Neuronal stem cell (in vitro differentiated cells): ENCODE results near the gene JAM2.

Source experiments
- DNase-seq: peaks from one replicate; pipeline ENCODE4 v3.0.0-alpha.2; 2013; ENCODE audit warnings: low spot score
- H2AFZ ChIP-seq: one replicate; pipeline ENCODE4 v1.6.1; 2013; ENCODE audit warnings: mild to moderate bottlenecking, low read length, inconsistent platforms
- H2AK5ac ChIP-seq: 2 replicates; pipeline ENCODE4 v1.6.1; 2013; ENCODE audit warnings: low read depth, mild to moderate bottlenecking, inconsistent platforms, low read length, moderate library complexity, mixed read lengths
- H2BK120ac ChIP-seq: 2 replicates; pipeline ENCODE4 v1.6.1; 2013; ENCODE audit warnings: low read depth, mild to moderate bottlenecking, inconsistent platforms, low read length, moderate library complexity, mixed read lengths
- H2BK12ac ChIP-seq: one replicate; pipeline ENCODE4 v1.6.1; 2013; ENCODE audit warnings: low read length, inconsistent platforms
- H2BK15ac ChIP-seq: 2 replicates; pipeline ENCODE4 v1.6.1; 2013; ENCODE audit warnings: mild to moderate bottlenecking, low read length, inconsistent platforms, mixed read lengths
- H2BK5ac ChIP-seq: one replicate; pipeline ENCODE4 v1.6.1; 2013; ENCODE audit warnings: inconsistent platforms, mild to moderate bottlenecking, low read length, moderate library complexity
- H3K14ac ChIP-seq: one replicate; pipeline ENCODE4 v1.6.1; 2013; ENCODE audit warnings: low read length, inconsistent platforms
- H3K18ac ChIP-seq: 2 replicates; pipeline ENCODE4 v1.6.1; 2013; ENCODE audit warnings: low read length, inconsistent platforms
- H3K23ac ChIP-seq: 2 replicates; pipeline ENCODE4 v1.6.1; 2013; ENCODE audit warnings: low read depth, mild to moderate bottlenecking, mixed read lengths, low read length, inconsistent platforms; ENCODE audit not compliant: poor library complexity
- H3K27ac ChIP-seq: replicated peaks from 3 replicates; pipeline ENCODE4 v1.5.1; 2013; ENCODE audit warnings: low read length, inconsistent platforms
- H3K27me3 ChIP-seq, 3 experiments: 2 replicates each; pipeline ENCODE4 v1.6.1; 2013; ENCODE audit warnings: low read length in 3 of 3, mild to moderate bottlenecking in 2 of 3, inconsistent platforms in 1 of 3, low read depth in 1 of 3, mixed read lengths in 1 of 3, moderate library complexity in 1 of 3; ENCODE audit not compliant: control insufficient read depth in 3 of 3, insufficient read depth in 3 of 3
- H3K36me3 ChIP-seq, 2 donors: replicated peaks in 1 of 2; 2 replicates each; pipeline ENCODE4 v1.6.1; 2013; ENCODE audit warnings: low read length in 2 of 2; ENCODE audit not compliant: control insufficient read depth in 2 of 2, insufficient read depth in 2 of 2
- H3K4ac ChIP-seq: 2 replicates; pipeline ENCODE4 v1.6.1; 2013; ENCODE audit warnings: inconsistent platforms, mild to moderate bottlenecking, low read length, moderate library complexity
- H3K4me1 ChIP-seq, 2 donors: 1 replicate in 1 of 2; 2 replicates in 1 of 2; pipeline ENCODE4 v1.6.1; 2013; ENCODE audit warnings: low read length in 2 of 2, low read depth in 1 of 2; ENCODE audit not compliant: control insufficient read depth in 2 of 2, insufficient read depth in 1 of 2
- H3K4me2 ChIP-seq: one replicate; pipeline ENCODE4 v1.6.1; 2013; ENCODE audit warnings: mild to moderate bottlenecking, low read length, inconsistent platforms; ENCODE audit not compliant: insufficient read depth, poor library complexity, severe bottlenecking
- H3K4me3 ChIP-seq, 2 donors: 2 replicates each; pipeline ENCODE4 v1.5.1; 2013; ENCODE audit warnings: low read length in 2 of 2, mild to moderate bottlenecking in 2 of 2, inconsistent platforms in 1 of 2, moderate library complexity in 1 of 2
- H3K79me1 ChIP-seq: one replicate; pipeline ENCODE4 v1.6.1; 2013; ENCODE audit warnings: low read depth, mild to moderate bottlenecking, inconsistent platforms, low read length, moderate library complexity
- H3K9ac ChIP-seq: one replicate; pipeline ENCODE4 v1.6.1; 2013; ENCODE audit warnings: mild to moderate bottlenecking, low read depth, low read length, inconsistent platforms; ENCODE audit not compliant: poor library complexity
- H3K9me3 ChIP-seq, 2 donors: replicated peaks in 1 of 2; 2 replicates each; pipeline versions ENCODE3 to v1.6.1; 2013; ENCODE audit warnings: low read length in 2 of 2, mild to moderate bottlenecking in 2 of 2, inconsistent platforms in 1 of 2, low read depth in 1 of 2, mixed read lengths in 1 of 2, moderate library complexity in 1 of 2; ENCODE audit not compliant: control insufficient read depth in 2 of 2, insufficient read depth in 1 of 2
- H4K8ac ChIP-seq: one replicate; pipeline ENCODE4 v1.6.1; 2013; ENCODE audit warnings: low read depth, mild to moderate bottlenecking, inconsistent platforms, low read length, moderate library complexity
- H4K91ac ChIP-seq: one replicate; pipeline ENCODE4 v1.6.1; 2013; ENCODE audit warnings: low read length, low read depth, mild to moderate bottlenecking, inconsistent platforms; ENCODE audit not compliant: poor library complexity
- WGBS, 2 donors: extraction: QIAGEN DNeasy Blood & Tissue Kit; methylation state at CpG; one replicate each; pipeline ENCODE4 v1.1.7; 2013; ENCODE audit warnings: missing lambda C conversion rate in 2 of 2, mixed read lengths in 1 of 2; ENCODE audit not compliant: insufficient read length in 2 of 2, insufficient replicate concordance in 1 of 2; ENCODE audit errors: extremely low coverage in 2 of 2; 5-methylcytosine and 5-hydroxymethylcytosine counted together

Gene JAM2

GRCh38 chr21:25700741-25701140, 61.7 kb downstream of the JAM2 start:
- H3K9me3 ChIP-seq = no peaks in the 10 kb centered on the region
- H2BK120ac ChIP-seq = no peak overlapping the region
- H3K36me3 ChIP-seq = peaks cover 0 to 86% of the 10 kb centered on the region in 2 donors
- H3K4me2 ChIP-seq = no peak overlapping the region
- H3K18ac ChIP-seq = no peak overlapping the region
- no peak overlapping the region for H3K23ac ChIP-seq
- H2AK5ac ChIP-seq = no peak overlapping the region
- WGBS, 2 donors = no CpG with 5 or more reads among the region's 1 CpG
- H3K4ac ChIP-seq = no peak overlapping the region
- H3K9ac ChIP-seq = no peak overlapping the region
- H3K27ac ChIP-seq = no peak overlapping the region
- H4K8ac ChIP-seq = no peak overlapping the region
- no peaks in the 10 kb centered on the region for H3K27me3 ChIP-seq
- H2BK5ac ChIP-seq = no peak overlapping the region
- no peak overlapping the region for H2BK12ac ChIP-seq
- DNase-seq = no peak
- H2AFZ ChIP-seq = no peak overlapping the region
- H4K91ac ChIP-seq = no peak overlapping the region
- H3K4me1 ChIP-seq = no peaks in the 10 kb centered on the region
- no peak overlapping the region for H3K14ac ChIP-seq
- H3K4me3 ChIP-seq = no peak overlapping the region
- H3K79me1 ChIP-seq = no peaks in the 10 kb centered on the region
- H2BK15ac ChIP-seq = no peak overlapping the region

GRCh38 chr21:25701529-25701928, 62.5 kb downstream of the JAM2 start:
- no peak overlapping the region for H3K23ac ChIP-seq
- H3K14ac ChIP-seq = no peak overlapping the region
- H3K36me3 ChIP-seq = peaks cover 0 to 89% of the 10 kb centered on the region in 2 donors
- no peak overlapping the region for H2BK15ac ChIP-seq
- H3K27ac ChIP-seq = no peak overlapping the region
- H4K91ac ChIP-seq = no peak overlapping the region
- no peak for DNase-seq
- H2BK12ac ChIP-seq = no peak overlapping the region
- no peak overlapping the region for H2BK5ac ChIP-seq
- no peaks in the 10 kb centered on the region for H3K79me1 ChIP-seq
- no peaks in the 10 kb centered on the region for H3K9me3 ChIP-seq
- WGBS, 2 donors = no CpG with 5 or more reads among the region's 4 CpGs
- no peak overlapping the region for H3K4ac ChIP-seq
- H4K8ac ChIP-seq = no peak overlapping the region
- no peak overlapping the region for H2AFZ ChIP-seq
- H2BK120ac ChIP-seq = no peak overlapping the region
- H3K9ac ChIP-seq = no peak overlapping the region
- H2AK5ac ChIP-seq = no peak overlapping the region
- H3K18ac ChIP-seq = no peak overlapping the region
- no peaks in the 10 kb centered on the region for H3K27me3 ChIP-seq
- no peak overlapping the region for H3K4me2 ChIP-seq
- no peaks in the 10 kb centered on the region for H3K4me1 ChIP-seq
- H3K4me3 ChIP-seq = no peak overlapping the region

GRCh38 chr21:25708467-25709065, 69.5 kb downstream of the JAM2 start:
- Histone ChIP-seq H3K9me3 (no peaks in the 10 kb centered on the region), H2BK15ac (no peak overlapping the region), H3K23ac (no peak overlapping the region), H3K4me3 (no peak overlapping the region), H3K14ac (no peak overlapping the region), H4K8ac (no peak overlapping the region), H4K91ac (no peak overlapping the region), H3K27ac (no peak overlapping the region), H3K18ac (no peak overlapping the region), H3K4me1 (no peaks in the 10 kb centered on the region), H2AFZ (no peak overlapping the region), H2BK5ac (no peak overlapping the region), H3K36me3 (peaks cover 0 to 89% of the 10 kb centered on the region in 2 donors), H3K4ac (no peak overlapping the region), H3K27me3 (no peaks in the 10 kb centered on the region), H3K4me2 (no peak overlapping the region), H2BK120ac (no peak overlapping the region), H3K79me1 (no peaks in the 10 kb centered on the region), H2BK12ac (no peak overlapping the region), H2AK5ac (no peak overlapping the region), H3K9ac (no peak overlapping the region)
- DNase-seq = peak; percentile 38
- WGBS, 2 donors = no CpG with 5 or more reads among the region's 7 CpGs

GRCh38 chr21:25709684-25710265, 70.7 kb downstream of the JAM2 start:
- H3K27me3 ChIP-seq = no peaks in the 10 kb centered on the region
- no peak overlapping the region for H3K4me3 ChIP-seq
- no peak overlapping the region for H2BK12ac ChIP-seq
- H2AFZ ChIP-seq = no peak overlapping the region
- H3K79me1 ChIP-seq = no peaks in the 10 kb centered on the region
- H3K14ac ChIP-seq = no peak overlapping the region
- no peak overlapping the region for H2AK5ac ChIP-seq
- H3K4me2 ChIP-seq = no peak overlapping the region
- H4K91ac ChIP-seq = no peak overlapping the region
- no peak overlapping the region for H2BK5ac ChIP-seq
- no peaks in the 10 kb centered on the region for H3K4me1 ChIP-seq
- no CpG with 5 or more reads among the region's 5 CpGs for WGBS, 2 donors
- no peak overlapping the region for H3K27ac ChIP-seq
- no peak overlapping the region for H3K9ac ChIP-seq
- no peak overlapping the region for H3K4ac ChIP-seq
- H2BK120ac ChIP-seq = no peak overlapping the region
- H2BK15ac ChIP-seq = no peak overlapping the region
- H3K36me3 ChIP-seq = peaks cover 0 to 90% of the 10 kb centered on the region in 2 donors
- DNase-seq = no peak
- no peak overlapping the region for H3K18ac ChIP-seq
- H4K8ac ChIP-seq = no peak overlapping the region
- H3K23ac ChIP-seq = no peak overlapping the region
- H3K9me3 ChIP-seq = no peaks in the 10 kb centered on the region
